ENCODE measurements around the gene PPM1H.
A peak's percentile ranks its signal among the peaks of the same experiment; 100 is the strongest.

Gene PPM1H

GRCh38 chr12:62679608-62680007 lies 255.3 kb downstream of the PPM1H start:
- DNase-seq = no peak
- peak overlapping the region; percentile 46 for H3K27ac Mint-ChIP-seq
- H3K27me3 Mint-ChIP-seq (ENCODE audit: low read depth, poor library complexity) = no peaks in the 10 kb centered on the region
- H3K36me3 Mint-ChIP-seq (ENCODE audit: low read depth) = peaks cover 29% of the 10 kb centered on the region
- H3K9me3 Mint-ChIP-seq = peaks cover 10% of the 10 kb centered on the region
- no peak overlapping the region for H3K4me3 Mint-ChIP-seq
- peaks cover 35% of the 10 kb centered on the region for H3K4me1 Mint-ChIP-seq
- TF ChIP-seq, protein P1, sequence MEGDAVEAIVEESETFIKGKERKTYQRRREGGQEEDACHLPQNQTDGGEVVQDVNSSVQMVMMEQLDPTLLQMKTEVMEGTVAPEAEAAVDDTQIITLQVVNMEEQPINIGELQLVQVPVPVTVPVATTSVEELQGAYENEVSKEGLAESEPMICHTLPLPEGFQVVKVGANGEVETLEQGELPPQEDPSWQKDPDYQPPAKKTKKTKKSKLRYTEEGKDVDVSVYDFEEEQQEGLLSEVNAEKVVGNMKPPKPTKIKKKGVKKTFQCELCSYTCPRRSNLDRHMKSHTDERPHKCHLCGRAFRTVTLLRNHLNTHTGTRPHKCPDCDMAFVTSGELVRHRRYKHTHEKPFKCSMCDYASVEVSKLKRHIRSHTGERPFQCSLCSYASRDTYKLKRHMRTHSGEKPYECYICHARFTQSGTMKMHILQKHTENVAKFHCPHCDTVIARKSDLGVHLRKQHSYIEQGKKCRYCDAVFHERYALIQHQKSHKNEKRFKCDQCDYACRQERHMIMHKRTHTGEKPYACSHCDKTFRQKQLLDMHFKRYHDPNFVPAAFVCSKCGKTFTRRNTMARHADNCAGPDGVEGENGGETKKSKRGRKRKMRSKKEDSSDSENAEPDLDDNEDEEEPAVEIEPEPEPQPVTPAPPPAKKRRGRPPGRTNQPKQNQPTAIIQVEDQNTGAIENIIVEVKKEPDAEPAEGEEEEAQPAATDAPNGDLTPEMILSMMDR (IDR thresholded peaks at IDR 0.05) = no peak

DNA sequence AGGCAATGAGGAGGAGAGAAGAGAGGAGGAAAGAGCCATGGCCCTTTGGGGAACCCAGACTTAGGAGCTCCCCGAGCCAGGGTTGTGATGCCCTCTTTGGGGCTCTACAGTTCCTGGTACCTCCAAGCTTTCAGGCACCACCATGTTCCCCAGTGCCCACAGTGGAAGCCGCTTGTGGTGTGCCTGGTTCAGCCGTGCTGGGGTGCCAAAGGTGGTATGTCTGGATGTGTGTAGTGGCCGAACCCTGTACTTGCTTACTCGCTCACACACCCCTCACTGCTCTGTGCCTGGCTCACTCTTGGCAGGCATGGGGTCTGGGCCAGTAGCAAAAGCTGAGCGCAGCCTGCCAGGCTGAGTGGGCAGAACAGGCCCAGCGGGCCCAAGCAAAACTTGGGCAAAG lies 257.6 kb downstream of the PPM1H start:
- Mint-ChIP-seq H3K36me3 (ENCODE audit: low read depth) (peaks cover 31% of the 10 kb centered on the region), H3K27ac (no peak overlapping the region), H3K27me3 (ENCODE audit: low read depth, poor library complexity) (no peaks in the 10 kb centered on the region), H3K4me1 (peaks cover 37% of the 10 kb centered on the region), H3K9me3 (peaks cover 10% of the 10 kb centered on the region), H3K4me3 (no peak overlapping the region)
- no peak for DNase-seq
- TF ChIP-seq, protein P1 (IDR thresholded peaks at IDR 0.05) = no peak

GRCh38 chr12:62676521-62677307 lies 258.2 kb downstream of the PPM1H start:
- Mint-ChIP-seq H3K27ac (no peak overlapping the region), H3K27me3 (ENCODE audit: low read depth, poor library complexity) (no peaks in the 10 kb centered on the region), H3K36me3 (ENCODE audit: low read depth) (peaks cover 31% of the 10 kb centered on the region), H3K4me3 (no peak overlapping the region), H3K9me3 (peaks cover 10% of the 10 kb centered on the region), H3K4me1 (peaks cover 38% of the 10 kb centered on the region)
- TF ChIP-seq, protein P1 (IDR thresholded peaks at IDR 0.05) = no peak
- no peak for DNase-seq

DNA sequence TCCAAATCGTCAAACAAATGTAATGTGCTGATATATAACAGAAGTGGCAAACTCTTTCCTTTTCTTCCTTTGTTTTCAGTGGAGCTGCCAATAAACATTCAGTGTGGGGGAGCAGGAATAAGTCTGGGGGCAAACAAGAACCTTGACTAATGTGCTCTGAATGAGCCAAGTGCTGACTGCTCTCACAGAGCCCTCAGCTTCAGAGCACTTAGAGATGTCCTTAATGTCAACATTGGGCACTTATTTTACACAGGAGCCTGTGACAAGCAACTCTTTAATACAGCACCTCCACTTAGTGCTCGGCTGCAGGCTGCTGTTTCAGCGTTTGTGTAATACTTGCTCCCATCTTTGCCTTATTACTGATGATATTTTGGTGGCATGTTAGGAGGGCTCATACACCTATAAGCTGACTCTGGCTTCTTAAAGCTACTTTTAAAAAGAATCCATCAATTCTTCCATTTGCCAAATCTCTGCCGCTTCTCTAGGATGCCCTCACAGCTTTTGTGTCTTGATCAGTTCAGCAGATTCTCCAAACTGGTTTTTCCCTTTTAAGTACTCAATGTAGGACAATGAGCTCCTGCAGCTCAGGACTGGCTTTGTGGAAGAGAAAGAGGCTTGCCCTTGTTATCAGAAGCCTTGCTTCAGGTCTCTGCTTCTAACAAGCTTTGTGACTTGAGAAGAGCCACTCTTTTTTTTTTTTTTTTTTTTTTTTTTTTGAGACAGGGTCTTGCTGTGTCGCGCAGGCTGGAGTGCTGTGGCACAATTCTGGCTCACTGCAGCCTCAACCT lies 261.7 kb downstream of the PPM1H start:
- H3K27ac Mint-ChIP-seq = peak overlapping the region; percentile 25
- no peak overlapping the region for H3K4me3 Mint-ChIP-seq
- H3K4me1 Mint-ChIP-seq = peaks cover 20% of the 10 kb centered on the region
- TF ChIP-seq, protein P1 (IDR thresholded peaks at IDR 0.05) = no peak
- peaks cover 36% of the 10 kb centered on the region for H3K36me3 Mint-ChIP-seq (ENCODE audit: low read depth)
- H3K9me3 Mint-ChIP-seq = peaks cover 10% of the 10 kb centered on the region
- no peak for DNase-seq
- H3K27me3 Mint-ChIP-seq (ENCODE audit: low read depth, poor library complexity) = no peaks in the 10 kb centered on the region

GRCh38 chr12:62670986-62671720 lies 263.8 kb downstream of the PPM1H start:
- H3K27me3 Mint-ChIP-seq (ENCODE audit: low read depth, poor library complexity) = no peaks in the 10 kb centered on the region
- H3K36me3 Mint-ChIP-seq (ENCODE audit: low read depth) = peaks cover 22% of the 10 kb centered on the region
- H3K4me3 Mint-ChIP-seq = no peak overlapping the region
- no peak for DNase-seq
- TF ChIP-seq, protein P1 (IDR thresholded peaks at IDR 0.05) = no peak
- peaks cover 20% of the 10 kb centered on the region for H3K4me1 Mint-ChIP-seq
- peak overlapping the region; percentile 47 for H3K27ac Mint-ChIP-seq
- H3K9me3 Mint-ChIP-seq = peaks cover 4% of the 10 kb centered on the region
